Astrocyte of the spinal cord (primary cell): ENCODE results near the gene MPDU1.

Experiments used
- DNase-seq: peaks from one replicate; pipeline ENCODE4 v3.0.0; 2011; ENCODE audit warnings: low read depth, low spot score
- H3K4me3 ChIP-seq: 2 replicates; pipeline ENCODE4 v1.5.1; 2011; ENCODE audit warnings: low read depth, mild to moderate bottlenecking, low read length, moderate library complexity
- CTCF ChIP-seq: IDR thresholded peaks from 2 replicates; pipeline ENCODE4 v1.5.1; 2012; ENCODE audit warnings: low read depth, mild to moderate bottlenecking, low read length, inconsistent platforms
- in situ Hi-C: cut with HindIII; loops from 2 replicates; pipeline ENCODE4 v1.10.0; 2017; ENCODE audit warnings: low sequenced_read_pairs

The MPDU1 gene

GRCh38 chr17:7606280-7606679 is 22.6 kb downstream of the MPDU1 start:
- no peak for TF ChIP-seq CTCF
- in situ Hi-C loops, result no loop called here
- no peak overlapping the region for H3K4me3 ChIP-seq
- no peak for DNase-seq

- in situ Hi-C loops, result no loop called here
- no peak for TF ChIP-seq CTCF
- no peak overlapping the region for H3K4me3 ChIP-seq
- no peak for DNase-seq
These were observed 27.0 kb downstream of the MPDU1 start for GRCh38 chr17:7610641-7611040.

DNA sequence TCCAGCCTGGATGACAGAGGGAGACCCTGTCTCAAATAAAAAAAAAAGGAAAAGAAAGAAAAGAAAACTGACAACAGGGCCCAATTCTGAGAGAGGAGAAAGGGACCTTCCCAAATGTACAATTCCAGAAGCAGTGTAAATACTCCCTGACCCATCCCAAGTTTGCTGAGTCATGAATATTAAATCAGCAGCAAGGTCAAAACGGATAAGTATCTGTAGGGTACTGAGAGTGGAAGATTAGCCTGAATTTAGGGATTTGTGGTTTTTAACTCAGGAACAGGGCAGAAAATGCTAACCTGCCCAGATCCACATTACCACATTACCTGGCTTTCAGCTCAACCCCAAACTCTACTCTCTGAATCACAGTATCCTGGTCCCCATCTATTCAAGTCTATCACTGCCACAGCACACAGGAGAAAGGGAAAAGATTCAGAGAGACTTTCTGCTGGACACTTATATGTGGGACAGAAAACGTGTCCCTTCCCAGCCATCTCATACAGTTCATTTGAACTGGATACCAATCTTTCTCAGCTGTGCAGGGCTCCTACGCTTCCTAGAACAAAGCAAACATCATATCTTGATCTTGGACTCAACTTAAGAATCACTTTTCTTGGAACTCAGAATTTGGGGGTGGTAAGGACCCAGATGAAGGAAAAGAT is 28.1 kb downstream of the MPDU1 start:
- in situ Hi-C loops, result no loop called here
- no peak for DNase-seq
- no peak for TF ChIP-seq CTCF
- H3K4me3 ChIP-seq, result no peak overlapping the region

DNA sequence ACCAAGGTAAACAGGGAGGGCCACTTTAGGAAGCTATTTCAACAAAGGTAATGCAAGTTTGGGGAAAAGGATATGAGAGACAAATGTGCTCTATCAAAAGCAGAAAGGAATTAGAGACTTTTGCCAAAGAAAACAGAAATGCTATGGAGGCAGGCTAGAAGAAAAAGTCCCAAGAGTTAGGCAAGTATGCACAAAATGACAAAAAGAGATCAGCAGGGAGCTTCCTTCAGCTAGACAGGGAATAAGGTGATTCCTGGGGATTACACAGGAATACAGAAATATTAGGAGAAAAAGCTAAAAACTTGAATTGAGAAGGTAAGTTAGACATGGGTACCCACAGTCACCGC is 28.6 kb downstream of the MPDU1 start:
- no peak for TF ChIP-seq CTCF
- in situ Hi-C loops, result no loop called here
- H3K4me3 ChIP-seq, result peak overlapping the region; percentile 0
- no peak for DNase-seq

DNA sequence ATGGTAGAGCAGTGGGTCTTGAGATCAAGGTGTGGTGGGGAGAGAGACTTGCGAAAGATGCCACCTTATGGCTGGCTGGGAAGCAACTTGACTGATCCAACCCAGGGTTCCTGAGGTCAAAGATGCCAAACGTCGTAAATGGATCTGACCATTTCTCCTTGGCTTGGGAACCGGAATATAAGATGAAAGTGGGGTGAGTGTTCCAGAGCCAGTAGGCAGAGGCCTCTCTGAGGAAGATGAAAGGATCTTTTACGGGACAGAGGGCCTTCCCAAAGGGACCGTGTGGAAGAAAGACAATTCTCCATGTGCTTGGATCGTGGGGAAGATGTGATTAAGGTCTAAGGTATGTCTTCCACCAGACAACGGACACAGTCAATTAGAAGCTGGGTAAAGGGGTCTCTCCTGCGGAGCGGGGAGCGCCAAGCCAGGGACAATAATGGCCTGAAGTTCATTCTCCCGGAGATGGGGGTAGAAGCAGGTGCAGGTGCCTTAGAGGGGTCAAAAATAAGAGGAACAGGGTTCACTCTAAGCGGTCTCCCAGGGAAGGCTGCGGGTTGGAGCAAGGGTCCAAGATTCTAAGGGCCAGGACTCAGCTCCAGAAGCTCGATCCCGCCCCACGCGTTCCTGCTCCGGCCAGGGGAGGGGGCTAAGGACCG is 30.2 kb downstream of the MPDU1 start:
- no peak for TF ChIP-seq CTCF
- peak overlapping the region; percentile 89 for H3K4me3 ChIP-seq
- DNase-seq, result peak; percentile 27
- in situ Hi-C loops, result no loop called here

DNA sequence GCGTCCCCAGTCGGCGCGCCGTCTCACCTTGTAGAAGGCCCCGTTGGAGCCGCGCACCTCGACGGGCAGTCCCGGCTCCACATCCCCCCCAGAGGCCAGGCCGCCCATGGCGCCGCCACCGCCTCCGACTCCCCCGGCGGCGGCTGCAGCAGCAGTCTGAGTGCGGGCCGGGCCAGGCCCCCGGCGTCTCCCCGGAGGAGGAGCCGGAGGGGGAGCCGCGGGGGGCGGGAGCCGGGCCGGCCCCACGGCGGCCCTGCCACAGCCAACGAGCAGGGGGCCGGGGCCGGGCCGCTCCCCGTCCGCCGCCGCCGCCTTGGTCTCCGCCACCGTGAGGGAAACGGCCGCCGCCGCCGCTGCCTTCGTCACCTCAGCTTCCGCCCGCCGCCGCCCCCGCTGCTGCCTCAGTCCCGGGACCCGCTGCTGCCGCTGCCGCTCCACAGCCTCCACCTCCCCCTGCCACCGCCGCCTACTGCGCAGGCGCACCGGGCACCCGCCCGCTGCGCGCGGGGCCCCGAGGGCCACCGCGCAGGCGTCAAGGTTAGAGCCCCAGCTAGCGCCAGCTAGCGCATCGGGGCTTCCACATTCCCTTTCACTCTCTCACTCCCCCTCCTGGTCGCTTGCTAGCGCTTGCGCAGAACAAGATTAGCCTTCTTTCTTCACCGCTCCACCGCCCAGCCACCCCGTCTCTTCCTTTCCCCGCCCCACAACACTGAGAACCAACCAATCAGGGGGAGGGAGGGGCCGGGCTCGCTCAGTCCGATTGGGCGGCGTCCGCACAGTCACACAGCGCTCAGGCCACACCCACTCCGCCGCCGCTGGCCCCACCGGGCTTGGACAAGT is 31.0 kb downstream of the MPDU1 start, which contains the start of gene FXR2:
TSS of gene FXR2 (minus strand) at position 473 of the 840 bp plus-strand sequence. CDS start at position 108, 365 bp downstream.
- in situ Hi-C loops, result no loop called here
- DNase-seq, result peak; percentile 100
- peak within 1 kb of the TSS; percentile 89 for H3K4me3 ChIP-seq
- TF ChIP-seq CTCF, result peak; percentile 64
